Cardiac fibroblast (primary cell): ENCODE measurements around the gene SETD2.

ENCODE experiments used
- DNase-seq, 2 donors: peaks; one replicate each; pipeline versions ENCODE4 v3.0.0 to v3.0.0-alpha.2; 2010; ENCODE audit warnings: low read depth in 2 of 2
- H3K4me3 ChIP-seq, 2 donors: replicated peaks in 1 of 2; 1 replicate in 1 of 2; 2 replicates in 1 of 2; pipeline ENCODE4 v1.5.1; 2011; ENCODE audit warnings: low read depth in 2 of 2, low read length in 2 of 2, mild to moderate bottlenecking in 2 of 2, moderate library complexity in 1 of 2
- TF ChIP-seq, protein P1 (sequence below): IDR thresholded peaks from one replicate; pipeline ENCODE4 v1.5.1; 2011; ENCODE audit warnings: low read depth, mild to moderate bottlenecking, low read length, inconsistent platforms

The SETD2 gene

GRCh38 chr3:47065058-47065457 is 98.9 kb downstream of the SETD2 start:
- no peak for DNase-seq
- TF ChIP-seq, protein P1, sequence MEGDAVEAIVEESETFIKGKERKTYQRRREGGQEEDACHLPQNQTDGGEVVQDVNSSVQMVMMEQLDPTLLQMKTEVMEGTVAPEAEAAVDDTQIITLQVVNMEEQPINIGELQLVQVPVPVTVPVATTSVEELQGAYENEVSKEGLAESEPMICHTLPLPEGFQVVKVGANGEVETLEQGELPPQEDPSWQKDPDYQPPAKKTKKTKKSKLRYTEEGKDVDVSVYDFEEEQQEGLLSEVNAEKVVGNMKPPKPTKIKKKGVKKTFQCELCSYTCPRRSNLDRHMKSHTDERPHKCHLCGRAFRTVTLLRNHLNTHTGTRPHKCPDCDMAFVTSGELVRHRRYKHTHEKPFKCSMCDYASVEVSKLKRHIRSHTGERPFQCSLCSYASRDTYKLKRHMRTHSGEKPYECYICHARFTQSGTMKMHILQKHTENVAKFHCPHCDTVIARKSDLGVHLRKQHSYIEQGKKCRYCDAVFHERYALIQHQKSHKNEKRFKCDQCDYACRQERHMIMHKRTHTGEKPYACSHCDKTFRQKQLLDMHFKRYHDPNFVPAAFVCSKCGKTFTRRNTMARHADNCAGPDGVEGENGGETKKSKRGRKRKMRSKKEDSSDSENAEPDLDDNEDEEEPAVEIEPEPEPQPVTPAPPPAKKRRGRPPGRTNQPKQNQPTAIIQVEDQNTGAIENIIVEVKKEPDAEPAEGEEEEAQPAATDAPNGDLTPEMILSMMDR, result no peak
- H3K4me3 ChIP-seq, result no peak overlapping the region

GRCh38 chr3:47057212-47057671 is 106.7 kb downstream of the SETD2 start:
- DNase-seq, result peak in 1 of 2 donors; percentile 27

GRCh38 chr3:47056705-47057104 is 107.2 kb downstream of the SETD2 start:
- DNase-seq, result no peak
- no peak overlapping the region for H3K4me3 ChIP-seq
- TF ChIP-seq, protein P1, result no peak

More at GRCh38 chr3:47057212-47057671, 106.7 kb downstream of the SETD2 start:
- TF ChIP-seq, protein P1, result no peak
- H3K4me3 ChIP-seq, result no peak overlapping the region

DNA sequence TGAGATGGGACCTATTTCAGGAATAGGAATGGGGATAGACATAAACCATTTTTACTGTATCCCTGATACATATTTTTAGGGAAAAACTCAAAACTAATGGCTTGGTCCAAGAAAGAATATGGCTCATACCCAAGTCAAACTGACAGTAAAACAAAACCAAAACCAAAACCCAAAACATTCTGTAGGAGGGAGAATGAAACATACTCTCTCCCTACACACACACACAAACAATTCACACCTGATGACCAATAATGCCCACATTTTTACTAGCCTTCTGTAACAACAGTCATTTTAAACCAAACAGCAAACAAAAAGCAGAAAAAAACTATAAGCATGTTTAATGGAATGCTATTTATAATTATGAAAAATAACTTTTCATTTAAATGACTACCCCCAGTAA is 109.5 kb downstream of the SETD2 start:
- H3K4me3 ChIP-seq, result no peak overlapping the region
- TF ChIP-seq, protein P1, result no peak
- DNase-seq, result peak in 1 of 2 donors; percentile 10

DNA sequence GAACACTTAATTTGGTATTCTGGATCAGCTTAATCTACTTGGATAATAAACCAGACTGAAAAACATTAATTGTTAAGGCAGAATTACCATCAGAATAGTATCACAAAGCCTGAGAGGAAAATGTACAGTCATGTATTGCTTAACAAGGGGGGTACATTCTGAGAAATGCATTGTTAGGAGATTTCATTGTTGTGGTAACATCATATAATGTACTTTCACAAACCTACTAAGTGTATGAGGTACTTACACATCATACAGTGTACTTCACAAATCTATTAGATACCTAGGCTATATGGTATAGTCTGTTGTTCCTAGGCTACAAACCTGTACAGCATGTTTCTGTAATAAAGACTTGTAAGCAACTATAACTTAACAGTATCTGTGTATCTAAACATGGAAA is 116.2 kb downstream of the SETD2 start:
- DNase-seq, result peak in 1 of 2 donors; percentile 45
- TF ChIP-seq, protein P1, result no peak
- H3K4me3 ChIP-seq, result no peak overlapping the region

GRCh38 chr3:47047069-47047468 is 116.8 kb downstream of the SETD2 start:
- H3K4me3 ChIP-seq, result no peak overlapping the region
- TF ChIP-seq, protein P1, result no peak

DNA sequence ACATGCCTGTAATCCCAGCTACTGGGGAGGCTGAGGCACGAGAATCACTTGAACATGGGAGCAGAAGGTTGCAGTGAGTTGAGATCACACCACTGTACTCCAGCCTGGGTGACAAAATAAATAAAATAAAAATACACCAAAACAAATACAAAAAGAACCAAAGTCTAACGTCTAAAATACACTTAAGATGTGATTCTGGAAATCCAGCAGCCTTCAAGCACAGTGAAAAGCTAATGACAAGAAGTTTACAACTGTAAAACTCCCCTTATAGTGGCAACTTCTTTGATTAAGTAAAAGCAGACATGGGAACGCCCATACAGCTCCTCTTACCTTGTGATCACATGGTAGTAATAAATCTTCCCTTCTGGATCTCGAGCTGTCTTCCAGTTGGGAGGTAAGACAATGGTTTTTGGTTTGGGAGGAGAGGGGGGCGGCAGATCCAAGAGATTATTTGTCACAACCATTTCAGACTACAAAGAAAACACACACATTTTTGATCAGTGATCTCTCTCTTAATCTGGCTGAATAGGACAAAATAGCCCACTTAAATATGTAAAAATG is 121.6 kb downstream of the SETD2 start:
- TF ChIP-seq, protein P1, result no peak

More at GRCh38 chr3:47047069-47047468, 116.8 kb downstream of the SETD2 start:
- DNase-seq, result no peak

More for the DNA sequence above, 121.6 kb downstream of the SETD2 start:
- H3K4me3 ChIP-seq, result no peak overlapping the region
- no peak for DNase-seq
